ENCODE measurements around the gene IL5RA.

DNA sequence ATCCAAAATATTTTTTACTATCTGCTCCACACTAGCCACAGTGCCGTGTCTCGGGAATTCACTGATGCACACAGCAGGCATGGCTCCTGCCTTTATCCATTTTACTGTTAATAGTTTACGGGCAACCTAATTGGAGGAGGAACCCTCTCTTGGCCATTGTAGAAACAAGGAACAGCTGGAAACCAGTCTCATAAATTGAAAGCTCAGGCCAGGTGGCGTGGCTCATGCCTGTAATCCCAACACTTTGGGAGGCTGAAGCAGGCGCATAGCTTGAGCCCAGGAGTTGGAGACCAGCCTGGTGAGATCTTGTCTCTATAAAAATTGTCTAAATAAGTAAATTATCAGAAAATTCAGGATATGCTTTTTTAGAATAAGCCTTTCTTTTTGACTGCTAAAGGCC, 39.0 kb downstream of the IL5RA start:
- TF ChIP-seq CTCF (IDR thresholded peaks at IDR 0.05; ENCODE audit: borderline replicate concordance, extremely low read depth, low read length, poor library complexity, severe bottlenecking), result no peak
- no peak for TF ChIP-seq EZH2 (IDR thresholded peaks at IDR 0.05; ENCODE audit: borderline replicate concordance, low read depth, low read length, severe bottlenecking)

Measured in DND-41 (cell line).